Fibroblast of upper back skin (primary cell): Measurements from ENCODE around the gene EPB41L4B.

ENCODE experiments used
- DNase-seq: peaks from one replicate; pipeline ENCODE4 v3.0.0-alpha.2; 2013

The EPB41L4B gene

GRCh38 chr9:109269081-109269480, 51.8 kb downstream of the EPB41L4B start:
- no peak for DNase-seq

GRCh38 chr9:109267555-109267954, 53.3 kb downstream of the EPB41L4B start:
- DNase-seq, result no peak

GRCh38 chr9:109264877-109265587, 55.8 kb downstream of the EPB41L4B start:
- no peak for DNase-seq

- DNase-seq, result no peak
These were observed 57.5 kb downstream of the EPB41L4B start for GRCh38 chr9:109263358-109263757.

- no peak for DNase-seq
These were observed 62.2 kb downstream of the EPB41L4B start for GRCh38 chr9:109258481-109259302.

- DNase-seq, result peak; percentile 41
These were observed 64.5 kb downstream of the EPB41L4B start for GRCh38 chr9:109256336-109256735.

GRCh38 chr9:109255394-109255793, 65.5 kb downstream of the EPB41L4B start:
- DNase-seq, result no peak

GRCh38 chr9:109254317-109254716, 66.5 kb downstream of the EPB41L4B start:
- DNase-seq, result peak; percentile 42

GRCh38 chr9:109253637-109254284, 67.1 kb downstream of the EPB41L4B start:
- peak; percentile 48 for DNase-seq

- DNase-seq, result no peak
These were observed 67.6 kb downstream of the EPB41L4B start for GRCh38 chr9:109253241-109253636.

GRCh38 chr9:109252291-109252690, 68.6 kb downstream of the EPB41L4B start:
- DNase-seq, result no peak

GRCh38 chr9:109251776-109252106, 69.1 kb downstream of the EPB41L4B start:
- DNase-seq, result no peak

- no peak for DNase-seq
These were observed 69.6 kb downstream of the EPB41L4B start for GRCh38 chr9:109251080-109251775.

GRCh38 chr9:109250771-109251079, 70.1 kb downstream of the EPB41L4B start:
- no peak for DNase-seq

GRCh38 chr9:109250311-109250741, 70.5 kb downstream of the EPB41L4B start:
- no peak for DNase-seq

GRCh38 chr9:109249615-109250014, 71.2 kb downstream of the EPB41L4B start:
- DNase-seq, result no peak

GRCh38 chr9:109248133-109248581, 72.7 kb downstream of the EPB41L4B start:
- DNase-seq, result no peak

- no peak for DNase-seq
These were observed 73.6 kb downstream of the EPB41L4B start for GRCh38 chr9:109247228-109247627.

GRCh38 chr9:109246533-109246932, 74.3 kb downstream of the EPB41L4B start:
- DNase-seq, result no peak

- no peak for DNase-seq
These were observed 75.5 kb downstream of the EPB41L4B start for GRCh38 chr9:109245310-109245897.

GRCh38 chr9:109244179-109245132, 76.4 kb downstream of the EPB41L4B start:
- DNase-seq, result peak; percentile 59

- no peak for DNase-seq
These were observed 78.1 kb downstream of the EPB41L4B start for GRCh38 chr9:109242741-109243140.
